ENCODE results near the gene LSR. TPM values are rescaled to one million over a fixed set of nuclear protein-coding genes. Genes with fewer than 3 reads are reported as not detected.

The LSR gene
- total RNA-seq, 1 donor from 2014 or later, result 79.4 TPM

DNA sequence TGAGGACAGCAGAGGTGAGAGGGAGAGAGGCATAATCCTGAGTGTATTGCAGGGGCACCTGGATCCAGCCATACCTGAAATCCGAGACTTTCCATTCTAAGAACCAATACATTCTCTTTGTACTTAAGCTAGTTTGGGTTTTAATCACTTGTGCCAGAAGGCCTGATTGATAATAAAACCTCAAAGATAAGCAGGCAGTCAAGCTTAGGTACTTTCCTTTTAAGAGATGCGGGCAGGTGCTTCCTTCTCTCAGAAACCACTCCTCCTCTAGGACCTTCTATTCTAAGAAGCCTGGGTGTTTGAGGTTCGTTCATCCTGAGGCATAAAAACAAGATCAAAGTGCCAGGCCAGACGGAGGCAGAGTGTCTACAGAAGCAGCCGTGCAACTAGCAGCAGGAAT lies 42.4 kb upstream of the LSR start:
- Histone ChIP-seq H3K36me3 (no peaks in the 10 kb centered on the region), H3K4me1 (no peaks in the 10 kb centered on the region), H3K27ac (no peak overlapping the region), H3K9me3 (no peaks in the 10 kb centered on the region), H3K4me3 (no peak overlapping the region), H3K27me3 (no peaks in the 10 kb centered on the region)
- TF ChIP-seq, protein P1, sequence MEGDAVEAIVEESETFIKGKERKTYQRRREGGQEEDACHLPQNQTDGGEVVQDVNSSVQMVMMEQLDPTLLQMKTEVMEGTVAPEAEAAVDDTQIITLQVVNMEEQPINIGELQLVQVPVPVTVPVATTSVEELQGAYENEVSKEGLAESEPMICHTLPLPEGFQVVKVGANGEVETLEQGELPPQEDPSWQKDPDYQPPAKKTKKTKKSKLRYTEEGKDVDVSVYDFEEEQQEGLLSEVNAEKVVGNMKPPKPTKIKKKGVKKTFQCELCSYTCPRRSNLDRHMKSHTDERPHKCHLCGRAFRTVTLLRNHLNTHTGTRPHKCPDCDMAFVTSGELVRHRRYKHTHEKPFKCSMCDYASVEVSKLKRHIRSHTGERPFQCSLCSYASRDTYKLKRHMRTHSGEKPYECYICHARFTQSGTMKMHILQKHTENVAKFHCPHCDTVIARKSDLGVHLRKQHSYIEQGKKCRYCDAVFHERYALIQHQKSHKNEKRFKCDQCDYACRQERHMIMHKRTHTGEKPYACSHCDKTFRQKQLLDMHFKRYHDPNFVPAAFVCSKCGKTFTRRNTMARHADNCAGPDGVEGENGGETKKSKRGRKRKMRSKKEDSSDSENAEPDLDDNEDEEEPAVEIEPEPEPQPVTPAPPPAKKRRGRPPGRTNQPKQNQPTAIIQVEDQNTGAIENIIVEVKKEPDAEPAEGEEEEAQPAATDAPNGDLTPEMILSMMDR (IDR thresholded peaks at IDR 0.05), result no peak
- intact Hi-C loops (cut with DNase I), result no loop called here
- no peak for DNase-seq (ENCODE audit: low spot score in 2 of 2)

DNA sequence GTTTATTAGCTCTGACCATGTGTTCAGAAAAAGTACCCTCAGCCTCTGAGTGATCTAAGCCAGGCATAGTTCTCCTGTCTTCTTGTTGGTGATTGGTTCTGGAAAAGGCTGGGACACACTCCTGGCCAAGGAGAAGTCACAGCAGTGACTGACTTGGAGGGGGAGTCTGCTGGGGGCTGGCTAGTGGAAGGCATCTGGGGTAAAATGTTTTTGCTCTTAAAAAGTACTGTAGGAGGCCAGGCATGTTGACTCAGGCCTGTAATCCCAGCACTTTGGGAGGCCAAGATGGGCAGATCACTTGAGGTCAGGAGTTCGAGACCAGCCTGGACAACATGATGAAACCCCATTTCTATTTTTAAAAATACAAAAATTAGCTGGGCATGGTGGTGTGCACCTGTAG lies 41.9 kb upstream of the LSR start:
- no peak for DNase-seq (ENCODE audit: low spot score in 2 of 2)
- intact Hi-C loops (cut with DNase I), result no loop called here

DNA sequence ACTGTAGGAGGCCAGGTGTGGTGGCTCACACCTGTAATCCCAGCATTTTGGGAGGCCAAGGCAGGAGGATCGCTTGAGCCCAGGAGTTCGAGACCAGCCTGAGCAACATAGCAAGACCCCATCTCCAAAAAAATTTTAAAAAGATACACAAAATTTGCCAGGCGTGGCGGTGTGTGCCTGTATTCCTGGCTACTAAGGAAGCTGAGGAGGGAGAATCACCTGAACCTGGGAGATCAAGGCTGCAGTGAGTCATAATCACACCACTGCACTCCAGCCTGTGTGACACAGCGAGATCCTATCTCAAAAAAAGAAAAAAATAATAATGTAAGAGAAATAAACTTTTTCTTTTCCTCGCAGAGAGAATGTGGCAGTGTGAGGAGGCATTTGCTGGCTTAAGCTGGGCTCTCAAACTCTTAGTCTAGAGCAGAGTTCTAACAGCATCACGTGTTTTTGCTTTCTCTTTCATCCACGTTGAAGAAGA lies 41.4 kb upstream of the LSR start:
- Histone ChIP-seq H3K27ac (no peak overlapping the region), H3K27me3 (no peaks in the 10 kb centered on the region), H3K4me1 (no peaks in the 10 kb centered on the region), H3K4me3 (no peak overlapping the region), H3K36me3 (no peaks in the 10 kb centered on the region), H3K9me3 (no peaks in the 10 kb centered on the region)
- TF ChIP-seq, protein P1 (IDR thresholded peaks at IDR 0.05), result no peak
- intact Hi-C loops (cut with DNase I), result no loop called here
- DNase-seq (ENCODE audit: low spot score in 2 of 2), result no peak

More for the DNA sequence above, 41.9 kb upstream of the LSR start:
- Histone ChIP-seq H3K27ac (no peak overlapping the region), H3K4me3 (no peak overlapping the region), H3K27me3 (no peaks in the 10 kb centered on the region), H3K9me3 (no peaks in the 10 kb centered on the region), H3K36me3 (no peaks in the 10 kb centered on the region), H3K4me1 (no peaks in the 10 kb centered on the region)
- TF ChIP-seq, protein P1 (IDR thresholded peaks at IDR 0.05), result no peak

DNA sequence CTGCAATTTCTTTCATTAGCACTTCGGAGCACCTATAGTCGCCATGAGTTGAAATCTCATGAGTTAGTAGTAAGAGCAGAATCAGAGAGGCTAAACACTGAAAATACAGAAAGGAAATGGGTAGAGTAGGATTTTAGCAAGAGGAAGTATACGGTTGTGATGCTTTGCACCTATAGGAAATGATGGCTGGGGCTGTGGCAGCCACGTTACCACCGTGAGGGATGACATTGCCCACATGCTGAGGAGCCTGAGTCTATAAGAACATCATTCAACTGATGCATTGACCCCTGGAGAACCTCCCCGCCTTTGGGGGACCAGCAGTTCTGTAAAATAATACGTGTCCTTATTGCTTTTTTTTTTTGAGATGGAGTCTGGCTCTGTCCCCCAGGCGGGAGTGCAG lies 40.7 kb upstream of the LSR start:
- H3K4me1 ChIP-seq, result no peaks in the 10 kb centered on the region
- no peaks in the 10 kb centered on the region for H3K27me3 ChIP-seq
- TF ChIP-seq, protein P1 (IDR thresholded peaks at IDR 0.05), result no peak
- no peaks in the 10 kb centered on the region for H3K9me3 ChIP-seq
- DNase-seq (ENCODE audit: low spot score in 2 of 2), result no peak
- intact Hi-C loops (cut with DNase I), result no loop called here
- no peak overlapping the region for H3K27ac ChIP-seq
- no peak overlapping the region for H3K4me3 ChIP-seq
- no peaks in the 10 kb centered on the region for H3K36me3 ChIP-seq

DNA sequence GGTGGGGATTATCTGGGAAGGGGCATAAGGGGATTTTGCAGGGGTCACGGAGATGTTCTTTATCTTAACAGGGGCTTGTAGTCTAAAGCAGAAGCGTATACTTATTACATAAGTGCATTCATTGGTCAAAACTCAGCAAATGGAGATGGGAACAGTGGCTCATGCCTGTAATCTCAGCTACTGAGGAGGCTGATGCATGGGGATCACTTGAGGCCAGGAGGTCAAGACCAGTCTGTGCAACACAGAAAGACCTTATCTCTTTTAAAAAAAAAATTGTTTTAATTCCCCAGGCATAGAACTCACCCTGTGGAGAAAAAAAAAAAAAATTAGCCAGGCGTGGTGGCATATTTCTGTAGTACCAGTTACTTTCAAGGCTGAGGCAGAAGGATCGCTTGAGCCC lies 39.2 kb upstream of the LSR start:
- DNase-seq (ENCODE audit: low spot score in 2 of 2), result no peak
- Histone ChIP-seq H3K27me3 (no peaks in the 10 kb centered on the region), H3K4me3 (no peak overlapping the region), H3K27ac (no peak overlapping the region), H3K9me3 (no peaks in the 10 kb centered on the region), H3K36me3 (no peaks in the 10 kb centered on the region), H3K4me1 (no peaks in the 10 kb centered on the region)
- intact Hi-C loops (cut with DNase I), result no loop called here
- TF ChIP-seq, protein P1 (IDR thresholded peaks at IDR 0.05), result no peak
